Erythroblast (primary cell): ENCODE measurements around the gene FANCI.

Source experiments
- GATA1 ChIP-seq: IDR thresholded peaks from 2 replicates; pipeline ENCODE4 v1.6.1; 2011; ENCODE audit warnings: low read depth, mild to moderate bottlenecking, control low read depth, low read length, moderate library complexity
- POLR2A ChIP-seq: IDR thresholded peaks from 2 replicates; pipeline ENCODE4 v1.6.1; 2011; ENCODE audit warnings: mild to moderate bottlenecking, low read length

DNA sequence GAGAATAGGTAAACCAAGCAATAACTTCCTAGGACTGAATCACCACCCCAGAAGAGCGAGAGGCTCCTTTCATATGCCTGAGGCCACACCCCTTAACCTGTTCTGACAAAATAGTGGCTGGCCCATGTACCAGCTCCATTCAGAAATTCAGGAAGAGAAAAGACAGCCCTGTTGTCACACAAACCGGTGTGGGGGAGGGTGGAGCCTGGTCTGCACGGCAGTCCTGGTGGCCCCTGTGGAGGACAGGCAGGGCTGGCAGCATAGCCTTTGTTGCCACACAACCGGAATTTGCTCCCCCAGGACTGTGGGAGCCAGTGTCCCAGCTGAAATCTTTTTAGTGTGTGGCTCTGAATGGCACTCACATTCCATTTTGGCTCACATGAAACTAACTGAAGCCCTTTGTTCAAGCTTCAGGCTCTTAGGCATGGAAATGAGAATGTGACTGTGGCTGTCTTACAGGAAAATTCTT is 46.2 kb upstream of the FANCI start:
- TF ChIP-seq POLR2A (no peak), GATA1 (no peak)
